Sigmoid colon (tissue), 4 donors: Measurements from ENCODE around the gene UNC79.

ENCODE experiments used
- CTCF ChIP-seq, 4 experiments: fragments of 450-650 bp in 3 of 4; fragments of 200-600 bp in 1 of 4; IDR thresholded peaks; one replicate each; pipeline ENCODE4 v1.5.1; 2016 to 2019; ENCODE audit warnings: antibody characterized with exemption in 4 of 4, mild to moderate bottlenecking in 3 of 4, moderate library complexity in 2 of 4
- EP300 ChIP-seq, 4 donors: sonication (generic); formaldehyde crosslinking; IDR thresholded peaks; one replicate each; pipeline ENCODE4 v1.6.1; 2017; ENCODE audit warnings: antibody characterized with exemption in 4 of 4
- POLR2A ChIP-seq, 2 donors: fragments of 450-650 bp; IDR thresholded peaks; one replicate each; pipeline ENCODE4 v1.6.1; 2016; ENCODE audit warnings: antibody characterized with exemption in 2 of 2, mild to moderate bottlenecking in 2 of 2, moderate library complexity in 2 of 2
- POLR2AphosphoS5 ChIP-seq, 4 donors: sonication (generic); formaldehyde crosslinking; IDR thresholded peaks; one replicate each; pipeline ENCODE4 v1.6.1; 2017; ENCODE audit warnings: antibody characterized with exemption in 4 of 4

- TF ChIP-seq POLR2A (IDR thresholded peaks at IDR 0.05) (no peak), CTCF (IDR thresholded peaks at IDR 0.05) (no peak), POLR2AphosphoS5 (IDR thresholded peaks at IDR 0.05) (no peak), EP300 (IDR thresholded peaks at IDR 0.05) (no peak)
Measured at GRCh38 chr14:93657875-93658274, 227.1 kb downstream of the UNC79 start.
